AG10803 (cell line): ENCODE data around the gene TCF23.

Experiments
- DNase-seq: peaks from one replicate; pipeline ENCODE4 v3.0.0; 2010; ENCODE audit warnings: low read depth
- H3K4me3 ChIP-seq: 2 replicates; pipeline ENCODE4 v1.5.1; 2011; ENCODE audit warnings: mild to moderate bottlenecking, low read length, control low read depth
- CTCF ChIP-seq: conservative IDR thresholded peaks from 2 replicates; pipeline ENCODE4 v1.5.1; 2011; ENCODE audit warnings: mild to moderate bottlenecking, low read length, control low read depth, inconsistent platforms

The TCF23 gene

GRCh38 chr2:27152102-27152795, 3.4 kb downstream of the TCF23 start:
- no peak for DNase-seq
- no peak overlapping the region for H3K4me3 ChIP-seq
- TF ChIP-seq CTCF, result no peak

GRCh38 chr2:27152796-27153464, 4.1 kb downstream of the TCF23 start:
- no peak for DNase-seq
- no peak for TF ChIP-seq CTCF
- no peak overlapping the region for H3K4me3 ChIP-seq

- DNase-seq, result no peak
- no peak for TF ChIP-seq CTCF
- H3K4me3 ChIP-seq, result no peak overlapping the region
These were observed 5.7 kb downstream of the TCF23 start for GRCh38 chr2:27154488-27154887.

- no peak overlapping the region for H3K4me3 ChIP-seq
- no peak for TF ChIP-seq CTCF
- no peak for DNase-seq
These were observed 6.3 kb downstream of the TCF23 start for GRCh38 chr2:27155069-27155520.

GRCh38 chr2:27158468-27158867, 9.7 kb downstream of the TCF23 start:
- no peak for DNase-seq
- H3K4me3 ChIP-seq, result no peak overlapping the region
- TF ChIP-seq CTCF, result no peak

- no peak for TF ChIP-seq CTCF
These were observed 10.5 kb downstream of the TCF23 start for GRCh38 chr2:27159271-27159670.

GRCh38 chr2:27160191-27160590, 11.4 kb downstream of the TCF23 start:
- H3K4me3 ChIP-seq, result no peak overlapping the region
- no peak for TF ChIP-seq CTCF
- no peak for DNase-seq

More at GRCh38 chr2:27159271-27159670, 10.5 kb downstream of the TCF23 start:
- H3K4me3 ChIP-seq, result no peak overlapping the region
- no peak for DNase-seq
